ENCODE results near the gene HDDC3. TPM values are rescaled to one million over a fixed set of nuclear protein-coding genes. Genes with fewer than 3 reads are reported as not detected.
A peak's percentile ranks its signal among the peaks of the same experiment; 100 is the strongest.

The HDDC3 gene
- total RNA-seq, 1 donor from 2014 or later: 10.5 TPM

DNA sequence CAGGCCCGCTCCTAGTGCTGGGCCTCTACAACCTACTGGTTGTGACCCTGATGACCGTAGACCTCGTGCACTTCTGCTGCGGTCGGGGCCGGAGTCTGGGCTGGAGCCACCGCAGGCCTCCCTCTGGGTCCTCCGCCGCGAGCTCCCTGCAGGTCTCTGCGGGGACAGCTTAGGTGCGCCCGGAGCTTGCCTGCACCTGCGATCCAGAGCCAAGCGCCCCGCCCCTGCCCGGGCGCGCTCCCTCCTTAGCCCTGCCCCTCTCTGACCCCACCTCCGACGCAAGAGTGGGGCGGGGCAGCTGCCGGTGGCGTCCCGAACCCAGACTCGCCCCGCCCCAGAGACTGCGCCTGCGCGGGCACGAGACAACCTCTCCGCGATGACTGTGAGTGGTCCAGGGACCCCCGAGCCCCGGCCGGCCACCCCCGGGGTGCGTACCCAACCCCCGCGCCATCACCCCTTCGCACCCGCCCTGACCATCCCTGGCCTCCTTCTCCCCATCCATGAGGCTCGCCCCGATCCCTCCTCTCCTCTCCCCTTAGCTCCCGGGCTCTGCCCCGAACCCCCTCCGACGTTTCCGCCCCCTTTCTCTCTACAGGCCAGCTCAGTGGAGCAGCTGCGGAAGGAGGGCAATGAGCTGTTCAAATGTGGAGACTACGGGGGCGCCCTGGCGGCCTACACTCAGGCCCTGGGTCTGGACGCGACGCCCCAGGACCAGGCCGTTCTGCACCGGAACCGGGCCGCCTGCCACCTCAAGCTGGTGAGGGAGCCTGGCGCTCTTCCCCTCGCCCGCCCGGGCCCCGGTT lies 2.8 kb upstream of the HDDC3 start, which contains the start of gene UNC45A:
Gene UNC45A, plus strand, starts transcription at position 337 of the 803 bp plus-strand sequence. Its CDS starts 40 bp downstream, at position 377.
- Mint-ChIP-seq H3K36me3 (ENCODE audit: low read depth, unreplicated experiment) (peaks cover 6% of the 10 kb centered on the region), H3K4me1 (ENCODE audit: low read depth, unreplicated experiment) (peaks cover 12% of the 10 kb centered on the region), H3K9me3 (ENCODE audit: unreplicated experiment) (no peaks in the 10 kb centered on the region), H3K4me3 (ENCODE audit: unreplicated experiment) (peak within 1 kb of the TSS; percentile 86), H3K27ac (ENCODE audit: unreplicated experiment) (peak within 1 kb of the TSS; percentile 20), H3K27me3 (ENCODE audit: low read depth, unreplicated experiment) (peaks cover 2% of the 10 kb centered on the region)
- H3K9ac ChIP-seq (ENCODE audit: low read length): peak within 1 kb of the TSS; percentile 88
- H3K4me3 ChIP-seq (ENCODE audit: insufficient read depth, low read depth, low read length): peak within 1 kb of the TSS; percentile 67
- FAIRE-seq (no peak), DNase-seq (ENCODE audit: low read depth) (peak; percentile 69)
- peaks cover 17% of the 10 kb centered on the region for H3K36me3 ChIP-seq (ENCODE audit: insufficient read depth, low read length)
- H4K20me1 ChIP-seq (ENCODE audit: insufficient read depth, low read length): peaks cover 11% of the 10 kb centered on the region
- H3K27me3 ChIP-seq (ENCODE audit: insufficient read depth, low read length): no peaks in the 10 kb centered on the region
- H2AFZ ChIP-seq (ENCODE audit: low read depth, low read length): peak within 1 kb of the TSS; percentile 92
- H3K4me2 ChIP-seq (ENCODE audit: low read length): peak within 1 kb of the TSS; percentile 92
- H3K9me3 ChIP-seq (ENCODE audit: insufficient read depth, low read depth, low read length): no peaks in the 10 kb centered on the region
- TF ChIP-seq EZH2 (IDR thresholded peaks at IDR 0.05; ENCODE audit: insufficient read depth, low read length): no peak
- TF ChIP-seq, protein P1, sequence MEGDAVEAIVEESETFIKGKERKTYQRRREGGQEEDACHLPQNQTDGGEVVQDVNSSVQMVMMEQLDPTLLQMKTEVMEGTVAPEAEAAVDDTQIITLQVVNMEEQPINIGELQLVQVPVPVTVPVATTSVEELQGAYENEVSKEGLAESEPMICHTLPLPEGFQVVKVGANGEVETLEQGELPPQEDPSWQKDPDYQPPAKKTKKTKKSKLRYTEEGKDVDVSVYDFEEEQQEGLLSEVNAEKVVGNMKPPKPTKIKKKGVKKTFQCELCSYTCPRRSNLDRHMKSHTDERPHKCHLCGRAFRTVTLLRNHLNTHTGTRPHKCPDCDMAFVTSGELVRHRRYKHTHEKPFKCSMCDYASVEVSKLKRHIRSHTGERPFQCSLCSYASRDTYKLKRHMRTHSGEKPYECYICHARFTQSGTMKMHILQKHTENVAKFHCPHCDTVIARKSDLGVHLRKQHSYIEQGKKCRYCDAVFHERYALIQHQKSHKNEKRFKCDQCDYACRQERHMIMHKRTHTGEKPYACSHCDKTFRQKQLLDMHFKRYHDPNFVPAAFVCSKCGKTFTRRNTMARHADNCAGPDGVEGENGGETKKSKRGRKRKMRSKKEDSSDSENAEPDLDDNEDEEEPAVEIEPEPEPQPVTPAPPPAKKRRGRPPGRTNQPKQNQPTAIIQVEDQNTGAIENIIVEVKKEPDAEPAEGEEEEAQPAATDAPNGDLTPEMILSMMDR (IDR thresholded peaks at IDR 0.05; ENCODE audit: insufficient read depth, low read depth, low read length): no peak
- peaks cover 24% of the 10 kb centered on the region for H3K79me2 ChIP-seq (ENCODE audit: insufficient read depth, low read length)
- peaks cover 34% of the 10 kb centered on the region for H3K4me1 ChIP-seq (ENCODE audit: insufficient read depth, low read length)
- peak within 1 kb of the TSS; percentile 69 for H3K27ac ChIP-seq (ENCODE audit: low read depth, low read length)

DNA sequence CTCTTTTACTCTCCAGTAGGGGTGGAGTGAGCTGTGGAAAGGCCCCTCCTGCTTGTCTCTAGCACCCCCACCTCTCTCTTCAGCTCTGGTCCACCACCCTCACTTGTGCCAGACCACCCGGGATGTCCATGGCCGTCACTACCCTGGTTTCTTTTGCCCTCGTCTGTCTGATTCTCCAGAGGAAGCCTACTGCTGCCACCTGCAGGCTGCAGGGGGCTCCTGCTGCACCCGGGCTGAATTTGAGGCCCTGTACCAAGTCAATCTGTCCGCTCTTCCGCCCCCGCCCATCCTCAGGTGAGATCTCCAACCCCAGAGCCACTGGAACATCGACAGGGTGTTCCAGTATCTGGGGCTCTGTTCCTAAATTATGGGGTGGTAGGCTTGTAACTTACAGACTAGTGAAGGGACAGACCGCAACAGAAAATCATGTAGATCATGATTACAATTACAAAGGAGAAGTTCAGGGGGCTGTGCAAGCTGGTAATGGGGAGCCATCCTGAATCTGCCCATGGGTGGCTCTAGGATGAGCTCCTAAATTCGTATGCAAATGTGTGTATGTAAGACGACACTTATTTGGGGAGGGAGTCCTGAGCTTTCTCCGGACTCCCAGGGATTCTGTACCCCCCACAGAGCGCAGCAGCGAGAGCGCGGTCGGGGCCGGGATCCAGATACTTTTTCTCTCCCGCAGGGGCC lies 2.1 kb upstream of the HDDC3 start:
- Histone ChIP-seq H3K9me3 (ENCODE audit: insufficient read depth, low read depth, low read length) (no peaks in the 10 kb centered on the region), H3K27ac (ENCODE audit: low read depth, low read length) (no peak overlapping the region), H3K9ac (ENCODE audit: low read length) (peak overlapping the region; percentile 88), H4K20me1 (ENCODE audit: insufficient read depth, low read length) (peaks cover 11% of the 10 kb centered on the region), H3K79me2 (ENCODE audit: insufficient read depth, low read length) (peaks cover 24% of the 10 kb centered on the region), H3K4me2 (ENCODE audit: low read length) (peak overlapping the region; percentile 92), H3K4me3 (ENCODE audit: insufficient read depth, low read depth, low read length) (peak overlapping the region; percentile 67), H2AFZ (ENCODE audit: low read depth, low read length) (peak overlapping the region; percentile 92), H3K4me1 (ENCODE audit: insufficient read depth, low read length) (peaks cover 35% of the 10 kb centered on the region), H3K36me3 (ENCODE audit: insufficient read depth, low read length) (peaks cover 9% of the 10 kb centered on the region), H3K27me3 (ENCODE audit: insufficient read depth, low read length) (no peaks in the 10 kb centered on the region)
- Mint-ChIP-seq H3K36me3 (ENCODE audit: low read depth, unreplicated experiment) (no peaks in the 10 kb centered on the region), H3K9me3 (ENCODE audit: unreplicated experiment) (no peaks in the 10 kb centered on the region), H3K4me1 (ENCODE audit: low read depth, unreplicated experiment) (peaks cover 12% of the 10 kb centered on the region), H3K27me3 (ENCODE audit: low read depth, unreplicated experiment) (peaks cover 2% of the 10 kb centered on the region), H3K4me3 (ENCODE audit: unreplicated experiment) (peak overlapping the region; percentile 86), H3K27ac (ENCODE audit: unreplicated experiment) (no peak overlapping the region)
- DNase-seq (ENCODE audit: low read depth) (peak; percentile 50), FAIRE-seq (no peak)
- TF ChIP-seq EZH2 (IDR thresholded peaks at IDR 0.05; ENCODE audit: insufficient read depth, low read length): no peak
- TF ChIP-seq, protein P1 (IDR thresholded peaks at IDR 0.05; ENCODE audit: insufficient read depth, low read depth, low read length): peak; percentile 86
